Calu3 (cell line): ENCODE measurements around the gene RAPGEF4. TPM values are rescaled to one million over a fixed set of nuclear protein-coding genes. Genes with fewer than 3 reads are reported as not detected.

Source experiments
- BruUV-seq: library from RNA; stranded (reverse); fragments of 400-500 nt; replicated peaks from 2 replicates; lab custom pipeline; 2021; lab: Mats Ljungman, UMichigan
- CTCF ChIA-PET: fragments of 300-600 bp; sonication (Branson Sonifier 250); formaldehyde crosslinking; loops from one replicate; lab custom pipeline; 2022; ENCODE audit warnings: antibody characterized with exemption; lab: Charles Lee
- DNase-seq: peaks from one replicate; pipeline ENCODE4 v3.0.0; 2022
- H3K27ac Mint-ChIP-seq: one replicate; pipeline ENCODE4 v1.8.0; 2022; ENCODE audit warnings: mixed read lengths; ENCODE audit not compliant: unreplicated experiment
- H3K27me3 Mint-ChIP-seq: one replicate; pipeline ENCODE4 v1.8.0; 2022; ENCODE audit warnings: mixed read lengths; ENCODE audit not compliant: unreplicated experiment
- H3K36me3 Mint-ChIP-seq: one replicate; pipeline ENCODE4 v1.8.0; 2022; ENCODE audit warnings: mild to moderate bottlenecking, moderate library complexity, mixed read lengths; ENCODE audit not compliant: insufficient read depth, unreplicated experiment
- H3K4me1 Mint-ChIP-seq: one replicate; pipeline ENCODE4 v1.8.0; 2022; ENCODE audit warnings: mild to moderate bottlenecking, low read depth, mixed read lengths; ENCODE audit not compliant: unreplicated experiment
- H3K4me3 Mint-ChIP-seq: one replicate; pipeline ENCODE4 v1.8.0; 2022; ENCODE audit warnings: mild to moderate bottlenecking, low read depth, moderate library complexity, mixed read lengths; ENCODE audit not compliant: unreplicated experiment
- H3K9me3 Mint-ChIP-seq: one replicate; pipeline ENCODE4 v1.8.0; 2022; ENCODE audit warnings: low read depth, mixed read lengths; ENCODE audit not compliant: unreplicated experiment
- CTCF ChIP-seq: fragments of 200-600 bp; IDR thresholded peaks from one replicate; pipeline ENCODE4 v1.8.0; 2022; ENCODE audit warnings: antibody characterized with exemption; ENCODE audit not compliant: unreplicated experiment
- intact Hi-C: fragments of 100-400 bp; cut with micrococcal nuclease; formaldehyde crosslinking; loops from one replicate; pipeline ENCODE4 v1.10.0; 2022; ENCODE audit not compliant: unreplicated experiment
- total RNA-seq: library from RNA; stranded (reverse); gene quantifications from 2 replicates; pipeline ENCODE4 v1.2.3, GENCODE V29; 2022

The RAPGEF4 gene
- total RNA-seq, 1 experiment from 2014 or later, result 1.8 TPM

- no peak for DNase-seq
- CTCF ChIA-PET, result interaction anchor here (0.9 kb wide), 1 partner anchor 53 kb away, joined by 3 read pairs; no protein-coding TSS in a partner anchor
- H3K9me3 Mint-ChIP-seq, result no peaks in the 10 kb centered on the region
- intact Hi-C loops, result no loop called here
- no peak overlapping the region for H3K27ac Mint-ChIP-seq
- H3K27me3 Mint-ChIP-seq, result no peaks in the 10 kb centered on the region
- peaks cover 30% of the 10 kb centered on the region for H3K4me1 Mint-ChIP-seq
- no TSS peak for BruUV-seq
- TF ChIP-seq CTCF, result no peak
- H3K4me3 Mint-ChIP-seq, result no peak overlapping the region
- no peaks in the 10 kb centered on the region for H3K36me3 Mint-ChIP-seq
Observed at GRCh38 chr2:172969609-172970008, 234.0 kb downstream of the RAPGEF4 start.

GRCh38 chr2:172970660-172971059, 235.0 kb downstream of the RAPGEF4 start:
- peaks cover 33% of the 10 kb centered on the region for H3K4me1 Mint-ChIP-seq

GRCh38 chr2:172972005-172972619, 236.5 kb downstream of the RAPGEF4 start:
- Mint-ChIP-seq H3K27me3 (no peaks in the 10 kb centered on the region), H3K4me3 (no peak overlapping the region), H3K9me3 (no peaks in the 10 kb centered on the region), H3K4me1 (peaks cover 43% of the 10 kb centered on the region), H3K27ac (no peak overlapping the region), H3K36me3 (no peaks in the 10 kb centered on the region)
- peak; percentile 81 for TF ChIP-seq CTCF
- intact Hi-C loops, result loop anchor here (1.0 kb wide), 1 partner anchor 50 kb away; no protein-coding TSS in a partner anchor
- DNase-seq, result peak; percentile 63
- no TSS peak for BruUV-seq
- CTCF ChIA-PET, result interaction anchor here (0.7 kb wide), 1 partner anchor 392 kb away, joined by 3 read pairs; no protein-coding TSS in a partner anchor

More at GRCh38 chr2:172970660-172971059, 235.0 kb downstream of the RAPGEF4 start:
- Mint-ChIP-seq H3K9me3 (no peaks in the 10 kb centered on the region), H3K36me3 (no peaks in the 10 kb centered on the region), H3K4me3 (no peak overlapping the region), H3K27me3 (no peaks in the 10 kb centered on the region), H3K27ac (no peak overlapping the region)
- CTCF ChIA-PET, result interaction anchor here (0.7 kb wide), 1 partner anchor 458 kb away, joined by 3 read pairs; no protein-coding TSS in a partner anchor
- intact Hi-C loops, result no loop called here
- DNase-seq, result no peak
- no TSS peak for BruUV-seq
- TF ChIP-seq CTCF, result no peak

GRCh38 chr2:172974762-172975161, 239.1 kb downstream of the RAPGEF4 start:
- no peaks in the 10 kb centered on the region for H3K27me3 Mint-ChIP-seq
- H3K4me3 Mint-ChIP-seq, result no peak overlapping the region
- no TSS peak for BruUV-seq
- DNase-seq, result no peak
- no peaks in the 10 kb centered on the region for H3K9me3 Mint-ChIP-seq
- H3K27ac Mint-ChIP-seq, result no peak overlapping the region
- H3K36me3 Mint-ChIP-seq, result no peaks in the 10 kb centered on the region
- TF ChIP-seq CTCF, result no peak
- intact Hi-C loops, result loop anchor here (5.0 kb wide), 1 partner anchor 238 kb away; no protein-coding TSS in a partner anchor
- CTCF ChIA-PET, result no interaction called here
- peaks cover 27% of the 10 kb centered on the region for H3K4me1 Mint-ChIP-seq
